Body of pancreas (tissue), 4 donors: ENCODE data around the gene PTX4.

Experiments used
- CTCF ChIP-seq, 7 experiments: fragments of 450-650 bp in 4 of 7; fragments of 200-600 bp in 3 of 7; sonication (generic) in 3 of 7; IDR thresholded peaks; one replicate each; pipeline ENCODE4 v1.5.1; 2016 to 2019; ENCODE audit warnings: antibody characterized with exemption in 7 of 7
- POLR2A ChIP-seq, 3 donors: fragments of 450-650 bp; IDR thresholded peaks; one replicate each; pipeline ENCODE4 v1.6.1; 2016; ENCODE audit warnings: antibody characterized with exemption in 3 of 3, mild to moderate bottlenecking in 2 of 3

- TF ChIP-seq CTCF (IDR thresholded peaks at IDR 0.05): no peak
- no peak for TF ChIP-seq POLR2A (IDR thresholded peaks at IDR 0.05)
Observed at GRCh38 chr16:1458336-1458976, 30.3 kb downstream of the PTX4 start.
